Ecto neural progenitor cell (in vitro differentiated cells): ENCODE data around the gene PAGE3.

Source experiments
- DNase-seq: peaks from one replicate; pipeline ENCODE4 v3.0.0-alpha.2; 2018; ENCODE audit warnings: low spot score

The PAGE3 gene

GRCh38 chrX:55264816-55265215 is at the start of gene PAGE3:
Gene PAGE3, minus strand, starts transcription at chrX:55264916. Its CDS starts 1,013 bp downstream, at chrX:55263903.
- DNase-seq, result no peak

- DNase-seq, result no peak
Observed at GRCh38 chrX:55312655-55313054, 47.9 kb upstream of the PAGE3 start.

- no peak for DNase-seq
Observed at GRCh38 chrX:55290963-55291362, 26.2 kb upstream of the PAGE3 start.

- DNase-seq, result no peak
Observed at GRCh38 chrX:55279832-55280231, 15.1 kb upstream of the PAGE3 start.

GRCh38 chrX:55260806-55261205 is 3.9 kb downstream of the PAGE3 start:
- no peak for DNase-seq

GRCh38 chrX:55253528-55253927 is 11.2 kb downstream of the PAGE3 start:
- DNase-seq, result no peak

- DNase-seq, result no peak
Observed at GRCh38 chrX:55240788-55241340, 23.9 kb downstream of the PAGE3 start.

GRCh38 chrX:55220119-55220794 is 44.5 kb downstream of the PAGE3 start, which contains the start of gene PAGE5:
Gene PAGE5, plus strand, starts transcription at chrX:55220346. Its CDS starts 1,037 bp downstream, at chrX:55221383.
- DNase-seq, result no peak

- DNase-seq, result no peak
Observed at GRCh38 chrX:55213381-55213780, 51.3 kb downstream of the PAGE3 start.

GRCh38 chrX:55210931-55211677 is 53.6 kb downstream of the PAGE3 start:
- no peak for DNase-seq
